ENCODE results near the gene MCOLN1. TPM values are rescaled to one million over a fixed set of nuclear protein-coding genes. Genes with fewer than 3 reads are reported as not detected.
A peak's percentile ranks its signal among the peaks of the same experiment; 100 is the strongest.

The MCOLN1 gene
- total and polyA plus RNA-seq, 2 experiments from 2014 or later, result 15.5 to 55.5 TPM

DNA sequence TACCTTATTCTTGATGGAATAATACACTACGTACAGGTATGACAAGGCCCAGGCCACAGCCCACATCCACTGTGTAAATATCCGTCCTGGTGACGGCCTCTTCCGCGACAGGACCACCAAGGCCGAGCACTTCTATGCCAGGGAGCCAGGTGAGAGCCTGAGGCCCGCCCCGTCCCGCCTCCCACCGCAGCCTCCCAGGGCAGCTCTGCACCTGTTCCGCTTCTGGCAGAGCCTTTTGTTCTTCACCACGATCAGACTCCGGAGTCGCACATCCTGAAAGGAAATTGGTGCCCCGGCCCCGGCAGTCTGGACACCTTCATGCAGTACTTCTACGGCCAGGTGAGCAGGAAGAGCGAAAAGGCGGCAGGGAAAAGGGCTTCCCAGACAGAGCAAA is 17.1 kb upstream of the MCOLN1 start:
- H3K4me3 ChIP-seq, result no peak overlapping the region

DNA sequence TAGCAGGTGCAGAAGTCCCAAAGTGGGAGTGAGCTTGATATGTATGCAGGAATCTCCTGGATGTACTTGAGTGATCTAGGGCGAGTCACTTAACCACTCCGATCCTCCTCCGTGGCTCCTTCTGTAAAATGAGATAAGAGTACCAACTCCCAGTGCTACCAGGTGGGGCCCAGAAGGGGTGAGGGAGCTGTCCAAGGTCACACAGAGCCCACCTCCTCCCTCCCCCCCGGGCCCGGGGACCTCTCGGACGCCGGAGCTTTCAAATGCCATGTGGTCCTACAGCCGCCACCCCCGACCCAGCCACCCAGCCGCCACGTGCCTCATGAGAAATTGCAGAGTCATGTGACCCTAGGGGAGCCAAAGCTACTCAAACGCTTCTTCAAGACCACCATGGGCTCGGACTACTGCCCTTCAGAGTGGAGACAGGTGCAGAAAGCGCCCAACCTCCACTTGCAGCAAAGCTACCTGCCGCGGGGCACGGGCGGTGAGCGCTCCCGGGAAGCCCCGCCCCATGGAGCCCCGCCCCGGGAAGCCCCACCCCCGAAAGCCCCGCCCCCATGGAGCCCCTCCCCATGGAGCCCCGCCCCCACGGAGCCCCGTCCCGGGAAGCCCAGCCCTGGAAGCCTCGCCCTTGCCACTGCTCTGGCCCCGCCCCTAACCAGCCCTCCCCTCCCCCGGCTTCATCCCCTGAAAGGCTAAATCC is 16.6 kb upstream of the MCOLN1 start:
- Histone ChIP-seq H3K27me3 (peaks cover under 1% of the 10 kb centered on the region), H3K4me2 (peak overlapping the region; percentile 62), H3K36me3 (replicated peaks; ENCODE audit: insufficient read depth, low read depth) (no peaks in the 10 kb centered on the region), H3K4me1 (ENCODE audit: insufficient read depth) (no peaks in the 10 kb centered on the region), H2AFZ (no peak overlapping the region), H3K27ac (no peak overlapping the region), H4K20me1 (ENCODE audit: insufficient read depth, poor library complexity, severe bottlenecking) (no peaks in the 10 kb centered on the region), H3K4me3 (no peak overlapping the region), H3K79me2 (no peaks in the 10 kb centered on the region), H3K9me2 (replicated peaks; ENCODE audit: insufficient read depth) (no peaks in the 10 kb centered on the region), H3K9me3 (ENCODE audit: low read depth) (no peaks in the 10 kb centered on the region)
- peak; percentile 48 for DNase-seq (ENCODE audit: low spot score)
- WGBS (ENCODE audit: low lambda C conversion rate, missing lambda C conversion rate), result 17% methylated on average over 19 of the region's 33 CpGs
- TF ChIP-seq EZH2phosphoT487 (IDR thresholded peaks at IDR 0.05; ENCODE audit: low read depth, severe bottlenecking, unreplicated experiment), result no peak
- TF ChIP-seq EZH2 (IDR thresholded peaks at IDR 0.05; ENCODE audit: borderline replicate concordance), result no peak
- no peak for TF ChIP-seq CTCF (IDR thresholded peaks at IDR 0.05; ENCODE audit: poor library complexity)

More for the DNA sequence above, 17.1 kb upstream of the MCOLN1 start:
- TF ChIP-seq EZH2 (IDR thresholded peaks at IDR 0.05; ENCODE audit: borderline replicate concordance), result no peak
- TF ChIP-seq EZH2phosphoT487 (IDR thresholded peaks at IDR 0.05; ENCODE audit: low read depth, severe bottlenecking, unreplicated experiment), result no peak
- TF ChIP-seq CTCF (IDR thresholded peaks at IDR 0.05; ENCODE audit: poor library complexity), result no peak
- H3K36me3 ChIP-seq (replicated peaks; ENCODE audit: insufficient read depth, low read depth), result no peaks in the 10 kb centered on the region
- H3K9me2 ChIP-seq (replicated peaks; ENCODE audit: insufficient read depth), result no peaks in the 10 kb centered on the region
- peaks cover 6% of the 10 kb centered on the region for H3K27me3 ChIP-seq
- no peak overlapping the region for H2AFZ ChIP-seq
- no peak for DNase-seq (ENCODE audit: low spot score)
- WGBS (ENCODE audit: low lambda C conversion rate, missing lambda C conversion rate), result 80% methylated on average over 19 of the region's 19 CpGs
- H3K9me3 ChIP-seq (ENCODE audit: low read depth), result no peaks in the 10 kb centered on the region
- no peak overlapping the region for H3K27ac ChIP-seq
- no peaks in the 10 kb centered on the region for H4K20me1 ChIP-seq (ENCODE audit: insufficient read depth, poor library complexity, severe bottlenecking)
- peak overlapping the region; percentile 62 for H3K4me2 ChIP-seq
- H3K79me2 ChIP-seq, result no peaks in the 10 kb centered on the region
- H3K4me1 ChIP-seq (ENCODE audit: insufficient read depth), result no peaks in the 10 kb centered on the region

- H3K79me2 ChIP-seq, result no peaks in the 10 kb centered on the region
- no peak for TF ChIP-seq CTCF (IDR thresholded peaks at IDR 0.05; ENCODE audit: poor library complexity)
- H3K9me3 ChIP-seq (ENCODE audit: low read depth), result no peaks in the 10 kb centered on the region
- WGBS (ENCODE audit: low lambda C conversion rate, missing lambda C conversion rate), result 66% methylated on average over 16 of the region's 20 CpGs
- H3K4me3 ChIP-seq, result no peak overlapping the region
- peak; percentile 64 for DNase-seq (ENCODE audit: low spot score)
- H3K9me2 ChIP-seq (replicated peaks; ENCODE audit: insufficient read depth), result no peaks in the 10 kb centered on the region
- H3K27ac ChIP-seq, result no peak overlapping the region
- H3K27me3 ChIP-seq, result no peaks in the 10 kb centered on the region
- no peaks in the 10 kb centered on the region for H4K20me1 ChIP-seq (ENCODE audit: insufficient read depth, poor library complexity, severe bottlenecking)
- no peaks in the 10 kb centered on the region for H3K4me1 ChIP-seq (ENCODE audit: insufficient read depth)
- no peak overlapping the region for H3K4me2 ChIP-seq
- no peak overlapping the region for H2AFZ ChIP-seq
- H3K36me3 ChIP-seq (replicated peaks; ENCODE audit: insufficient read depth, low read depth), result no peaks in the 10 kb centered on the region
Observed at GRCh38 chr19:7506385-7507328, 15.8 kb upstream of the MCOLN1 start.

Measured in hepatocyte (in vitro differentiated cells).